NCI-H524 (cell line): ENCODE results near the gene MPND.

Experiments
- DNase-seq, 2 experiments: peaks; one replicate each; lab custom pipeline; 2025; lab: John Stamatoyannopoulos, UW

The MPND gene, protein sequence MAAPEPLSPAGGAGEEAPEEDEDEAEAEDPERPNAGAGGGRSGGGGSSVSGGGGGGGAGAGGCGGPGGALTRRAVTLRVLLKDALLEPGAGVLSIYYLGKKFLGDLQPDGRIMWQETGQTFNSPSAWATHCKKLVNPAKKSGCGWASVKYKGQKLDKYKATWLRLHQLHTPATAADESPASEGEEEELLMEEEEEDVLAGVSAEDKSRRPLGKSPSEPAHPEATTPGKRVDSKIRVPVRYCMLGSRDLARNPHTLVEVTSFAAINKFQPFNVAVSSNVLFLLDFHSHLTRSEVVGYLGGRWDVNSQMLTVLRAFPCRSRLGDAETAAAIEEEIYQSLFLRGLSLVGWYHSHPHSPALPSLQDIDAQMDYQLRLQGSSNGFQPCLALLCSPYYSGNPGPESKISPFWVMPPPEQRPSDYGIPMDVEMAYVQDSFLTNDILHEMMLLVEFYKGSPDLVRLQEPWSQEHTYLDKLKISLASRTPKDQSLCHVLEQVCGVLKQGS

DNA sequence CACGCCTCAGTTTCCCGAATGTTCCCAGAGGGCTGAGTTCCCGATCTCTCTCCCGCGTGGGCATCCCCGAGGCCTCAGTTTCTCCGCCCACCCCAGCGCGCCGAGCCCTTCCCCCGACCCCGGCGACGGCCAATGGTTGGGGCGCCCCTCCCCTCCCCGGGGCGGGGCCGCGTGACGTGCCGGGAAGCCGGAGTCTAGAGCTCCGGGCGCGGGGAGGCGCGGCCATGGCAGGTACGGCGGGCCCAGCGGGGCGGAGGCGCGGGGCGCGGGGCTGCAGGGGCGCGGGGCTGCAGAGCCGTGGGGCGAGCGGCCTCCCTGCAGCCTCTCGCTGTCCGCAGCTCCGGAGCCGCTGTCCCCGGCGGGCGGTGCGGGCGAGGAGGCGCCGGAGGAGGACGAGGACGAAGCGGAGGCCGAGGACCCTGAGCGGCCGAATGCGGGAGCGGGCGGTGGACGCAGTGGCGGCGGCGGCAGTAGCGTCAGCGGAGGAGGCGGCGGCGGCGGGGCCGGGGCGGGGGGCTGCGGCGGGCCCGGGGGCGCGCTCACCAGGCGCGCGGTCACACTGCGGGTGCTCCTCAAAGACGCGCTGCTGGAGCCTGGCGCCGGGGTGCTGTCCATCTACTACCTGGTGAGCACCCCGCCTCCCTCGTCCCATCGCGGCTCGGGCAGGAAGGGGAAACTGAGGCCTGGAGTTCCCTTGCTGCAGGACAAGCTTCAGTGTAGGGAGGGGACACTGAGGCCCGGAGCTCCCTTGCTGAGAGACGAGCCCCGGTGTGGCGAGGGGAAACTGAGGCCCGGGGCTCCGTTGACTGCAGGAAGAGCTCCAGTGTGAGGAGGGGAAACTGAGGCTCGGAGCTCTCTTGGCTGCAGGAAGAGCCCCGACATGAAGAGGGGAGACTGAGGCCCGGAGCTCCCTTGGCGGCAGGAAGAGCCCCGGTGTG, at the start of gene MPND:
Gene MPND, plus strand, starts transcription at position 193 of the 938 bp plus-strand sequence. Its CDS starts 32 bp downstream, at position 225.
- peak; percentile 78 to 89 for DNase-seq

DNA sequence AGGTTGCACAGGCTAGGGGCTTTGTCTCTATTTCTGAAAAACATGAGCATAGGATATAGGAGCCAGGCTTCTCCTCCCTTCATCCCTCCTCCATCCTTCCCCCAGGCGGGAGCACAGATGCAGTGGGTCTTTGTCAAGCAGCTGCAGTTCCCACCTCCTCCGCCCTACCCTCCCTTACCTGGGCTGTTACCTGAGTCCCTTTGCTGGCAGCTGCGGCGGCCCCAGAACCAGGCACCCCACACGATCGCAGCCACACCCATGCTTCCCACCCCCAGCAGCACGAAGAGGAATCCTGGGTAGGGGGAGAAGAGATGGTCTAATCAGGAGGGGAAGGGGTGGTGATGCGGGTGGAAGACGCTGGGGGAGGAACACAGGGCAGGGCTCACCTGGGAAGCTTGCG, 49.0 kb upstream of the MPND start:
- no peak for DNase-seq

DNA sequence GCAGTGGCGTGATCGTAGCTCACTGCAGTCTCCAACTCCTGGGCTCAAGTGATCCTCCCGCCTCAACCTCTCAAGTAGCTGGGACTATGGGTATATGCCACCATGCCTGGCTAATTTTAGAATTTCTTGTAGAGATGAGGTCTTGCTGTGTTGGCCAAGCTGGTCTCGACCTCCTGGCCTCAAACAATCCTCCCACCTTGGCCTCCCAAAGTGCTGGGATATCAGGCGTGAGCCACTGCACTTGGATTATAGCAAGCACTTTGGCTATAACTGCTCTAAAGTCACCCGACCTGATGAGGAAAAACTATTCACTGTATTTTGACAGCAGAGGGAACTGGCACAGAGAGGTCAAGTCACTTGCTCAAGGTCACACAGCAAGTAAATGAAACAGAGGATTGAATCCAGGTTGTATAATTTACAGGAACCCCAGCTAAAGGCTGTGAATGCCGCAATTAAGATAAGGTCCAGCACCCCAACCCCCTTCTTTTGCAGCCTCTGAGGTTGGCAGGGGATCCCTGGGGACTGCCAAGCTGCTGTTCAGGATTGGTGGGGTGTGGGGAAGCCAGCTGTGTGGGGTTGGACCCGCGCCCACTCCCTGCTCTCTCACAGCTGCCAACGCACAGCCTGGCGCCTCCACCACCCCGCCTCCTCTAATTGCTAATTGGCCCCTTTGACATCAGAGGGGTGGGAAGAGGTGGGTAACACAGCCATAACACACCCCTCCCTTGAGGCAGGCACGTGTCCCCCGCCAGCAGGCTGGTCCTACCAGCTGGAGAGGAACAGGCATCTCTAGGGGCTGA, 47.2 kb upstream of the MPND start:
- DNase-seq = peak; percentile 98 to 99

DNA sequence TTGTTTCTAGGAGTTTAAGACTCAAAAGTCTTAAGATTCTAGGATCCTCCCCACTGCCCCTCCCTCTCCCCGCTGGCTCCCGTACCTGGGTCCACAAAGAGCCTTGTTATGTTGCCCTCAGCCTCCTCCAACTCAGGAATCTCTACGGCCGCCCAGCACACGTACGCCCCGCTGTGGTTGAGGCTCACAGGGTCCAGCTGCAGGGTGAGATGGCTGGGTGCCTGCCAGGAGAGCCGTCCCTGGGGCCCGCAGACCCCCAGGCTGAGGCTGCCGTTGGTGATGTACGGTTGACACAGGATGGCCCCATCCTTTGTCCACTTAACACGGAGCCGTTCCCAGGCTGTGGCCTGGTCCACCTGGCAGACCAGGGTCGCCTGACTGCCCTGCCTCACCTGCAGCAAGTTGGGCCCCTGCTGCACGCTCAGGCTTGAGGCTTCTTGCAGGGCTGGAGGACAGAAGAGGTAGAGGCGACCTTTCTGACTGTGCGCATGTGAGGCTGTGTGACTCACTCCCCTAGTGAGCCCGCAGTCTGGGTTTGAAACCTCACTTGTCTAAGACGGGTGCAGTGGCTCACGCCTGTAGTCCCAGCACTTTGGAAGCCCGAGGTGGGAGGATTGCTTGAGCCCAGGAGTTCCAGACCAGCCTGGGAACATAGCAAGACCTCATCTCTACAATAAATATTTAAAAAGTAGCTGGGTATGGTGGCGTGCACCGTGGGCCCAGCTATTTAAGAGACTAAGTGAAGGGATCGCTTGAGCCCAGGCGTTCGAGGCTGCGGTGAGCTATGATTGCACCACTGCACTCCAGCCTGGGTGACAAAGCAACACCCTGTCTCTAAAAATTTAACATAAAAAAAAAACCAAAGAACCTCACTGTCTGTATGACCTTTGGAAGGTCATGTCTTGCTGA, 45.2 kb upstream of the MPND start:
- no peak for DNase-seq

DNA sequence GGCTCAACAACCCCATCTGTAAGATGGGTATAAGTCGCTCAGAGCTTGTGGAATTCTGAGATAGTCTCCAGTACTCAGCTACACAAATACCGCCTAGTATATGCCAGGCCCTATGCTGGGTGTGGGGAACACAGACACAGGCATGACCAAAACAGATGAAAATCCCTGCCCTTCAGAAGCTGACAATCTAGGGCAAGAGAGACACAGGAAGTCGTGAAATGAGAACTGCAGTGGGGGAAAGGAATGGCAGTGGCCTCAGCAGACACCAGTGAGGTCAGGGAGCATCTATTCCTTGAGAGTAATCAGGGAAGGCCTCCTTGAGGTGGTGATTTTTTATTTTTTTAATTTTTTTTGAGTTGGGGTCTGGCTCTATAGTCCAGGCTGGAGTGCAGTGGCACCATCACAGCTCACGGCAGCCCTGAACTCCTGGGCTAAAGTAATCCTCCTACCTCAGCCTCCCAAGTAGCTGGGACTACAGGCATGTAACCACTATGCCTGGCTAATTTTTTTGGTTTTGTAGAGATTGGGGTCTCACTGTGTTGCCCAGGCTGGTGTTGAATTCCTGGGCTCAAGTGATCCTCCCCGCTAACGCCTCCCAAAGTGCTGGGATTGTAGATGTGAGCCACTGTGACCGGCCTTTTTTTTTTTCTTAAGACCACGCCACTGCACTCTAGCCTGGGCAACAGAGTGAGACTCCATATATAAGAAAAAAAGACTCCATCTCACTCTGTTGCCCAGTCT, 44.4 kb upstream of the MPND start:
- no peak for DNase-seq

DNA sequence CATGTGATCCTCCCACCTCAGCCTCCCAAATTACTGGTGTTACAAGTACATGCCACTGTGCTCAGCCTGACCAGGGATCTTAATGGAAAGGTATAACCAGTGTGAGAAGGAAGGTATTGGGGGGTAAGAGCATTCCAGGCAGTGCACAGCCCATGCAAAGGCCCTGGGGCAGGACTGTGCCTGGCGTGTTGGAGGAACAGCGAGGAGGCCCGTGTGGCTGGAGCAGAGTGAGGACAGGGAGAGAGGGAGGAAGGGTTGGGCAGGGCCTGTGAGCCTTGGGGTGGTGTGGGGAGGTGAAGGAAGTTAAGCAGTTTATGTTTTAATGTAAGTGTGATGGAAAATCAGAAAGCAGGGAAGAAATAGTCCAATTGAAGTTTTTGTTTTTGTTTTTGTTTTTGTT, 42.8 kb upstream of the MPND start:
- DNase-seq = no peak

DNA sequence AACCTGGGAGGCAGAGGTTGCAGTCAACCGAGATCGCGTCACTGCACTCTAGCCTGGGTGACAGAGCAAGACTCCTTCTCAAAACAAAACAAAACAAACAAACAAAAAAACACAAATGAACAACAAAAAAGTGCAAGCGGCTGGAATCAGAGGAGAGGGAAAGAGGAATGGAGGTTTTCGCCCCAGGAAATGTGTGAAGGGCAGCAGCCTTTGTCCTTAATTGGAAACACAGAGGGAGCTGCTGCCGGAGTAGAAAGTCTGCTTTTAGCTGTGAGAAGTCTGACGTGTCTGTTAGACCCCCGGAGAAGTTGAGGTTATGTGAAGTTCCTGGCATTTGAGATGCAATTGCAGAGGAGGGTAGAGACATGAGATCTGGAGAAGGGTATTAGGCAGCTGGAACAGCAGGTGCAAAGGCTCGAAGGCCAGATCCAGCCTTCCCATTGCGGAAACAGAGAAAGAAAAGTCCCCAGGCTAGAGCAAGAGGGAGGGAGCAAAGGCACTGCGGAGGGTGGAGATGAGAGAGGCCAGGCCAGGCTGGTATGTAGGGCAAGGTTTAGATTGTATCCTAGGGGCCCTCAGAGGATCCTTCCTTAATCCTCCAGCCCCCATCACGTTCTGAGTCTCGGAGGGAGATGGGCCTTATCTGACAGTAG, 41.6 kb upstream of the MPND start:
- DNase-seq = no peak

DNA sequence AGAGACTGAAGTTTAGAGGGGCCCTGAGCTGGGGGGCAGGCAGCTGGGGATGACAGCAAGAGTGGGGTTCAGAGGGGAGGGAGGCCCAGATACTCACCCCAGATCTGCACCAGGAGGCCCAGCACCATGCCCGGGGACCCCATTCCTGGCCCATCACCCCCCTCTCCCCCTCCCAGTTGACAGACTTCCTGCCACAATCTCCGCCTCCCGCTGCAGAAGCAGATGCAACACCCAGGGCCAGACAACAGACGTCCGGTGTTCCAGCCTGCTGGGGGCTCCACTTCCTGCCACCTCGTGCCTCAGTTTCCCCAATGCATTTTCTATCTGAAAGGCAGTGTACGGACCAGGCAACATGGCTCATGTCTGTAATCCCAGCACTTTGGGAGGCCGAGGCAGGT, 41.1 kb upstream of the MPND start, which contains the start of gene TMIGD2:
Gene TMIGD2, minus strand, starts transcription at position 147 of the 398 bp plus-strand sequence. Its CDS starts 4 bp downstream, at position 143.
- no peak for DNase-seq

DNA sequence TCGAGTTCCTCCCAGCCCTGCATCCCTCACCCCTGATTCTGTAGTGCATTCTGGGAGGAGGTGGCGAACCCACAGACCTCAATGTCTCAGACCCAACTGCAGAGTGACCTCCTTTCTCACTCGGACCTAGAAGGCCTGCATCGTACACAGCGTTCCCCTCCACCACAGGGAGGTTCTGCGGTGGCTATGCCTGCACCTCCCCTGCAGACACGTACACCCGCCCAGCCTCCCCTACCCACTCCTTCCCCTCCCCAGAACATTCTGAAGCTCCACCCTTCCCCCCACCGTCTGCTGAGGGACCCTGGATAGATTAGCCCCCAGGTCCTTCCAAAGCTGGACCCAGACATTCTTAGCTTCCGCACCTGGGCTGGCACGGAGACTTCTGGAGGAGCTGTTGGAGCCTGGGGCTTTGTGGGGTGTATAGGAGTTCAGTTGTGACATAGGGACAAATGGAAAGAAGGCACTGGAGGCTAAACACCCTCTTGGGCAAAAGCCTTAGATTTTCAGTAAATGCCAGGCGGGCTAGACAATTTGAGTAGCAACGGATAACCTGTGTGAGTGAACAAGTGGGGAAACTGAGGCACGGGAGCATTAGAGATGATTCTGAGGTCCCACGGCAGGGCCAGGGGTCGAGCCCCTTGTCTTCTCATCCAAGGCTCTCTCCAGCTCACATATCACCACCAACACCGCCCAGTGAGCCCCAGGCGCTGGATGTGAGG, 39.4 kb upstream of the MPND start:
- no peak for DNase-seq

DNA sequence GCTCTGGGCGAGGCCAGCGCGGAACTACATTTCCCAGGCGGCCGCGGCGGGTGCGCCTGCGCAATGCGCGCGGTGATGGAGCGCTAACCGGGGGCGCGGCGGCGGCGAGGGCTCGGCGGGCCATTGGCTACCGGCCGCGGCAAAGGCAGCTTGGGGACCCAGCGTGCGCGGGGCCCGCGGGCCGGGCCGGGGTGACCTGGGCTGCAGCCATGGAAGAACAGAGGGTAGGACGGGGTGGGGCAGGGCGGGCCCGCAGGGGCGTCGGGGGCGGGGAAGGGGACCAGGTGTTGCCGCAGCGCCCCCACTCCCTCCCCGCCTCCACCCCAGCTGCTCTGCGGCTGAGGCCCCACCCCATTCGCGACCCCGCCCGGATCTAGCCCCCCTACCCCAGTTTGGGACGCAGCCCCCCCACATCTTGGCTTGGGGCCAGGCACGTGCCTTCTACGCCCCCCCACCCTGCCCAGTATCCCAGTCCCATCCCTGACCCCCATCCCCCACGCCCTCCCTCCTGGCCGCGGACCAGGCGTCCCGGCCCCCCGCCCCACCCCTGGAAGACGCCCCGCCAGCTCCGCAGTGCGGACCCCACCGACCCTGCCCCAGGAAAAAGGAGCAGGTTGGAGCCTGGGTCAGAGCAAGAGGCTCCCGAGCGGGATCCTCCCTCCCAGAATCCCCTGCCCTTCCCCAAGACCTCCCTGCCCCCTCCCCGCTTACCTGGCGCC, 38.7 kb upstream of the MPND start, which contains the start of gene FSD1:
Gene FSD1, plus strand, starts transcription at position 61 of the 719 bp plus-strand sequence. Its CDS starts 149 bp downstream, at position 210.
- peak; percentile 32 to 80 for DNase-seq

DNA sequence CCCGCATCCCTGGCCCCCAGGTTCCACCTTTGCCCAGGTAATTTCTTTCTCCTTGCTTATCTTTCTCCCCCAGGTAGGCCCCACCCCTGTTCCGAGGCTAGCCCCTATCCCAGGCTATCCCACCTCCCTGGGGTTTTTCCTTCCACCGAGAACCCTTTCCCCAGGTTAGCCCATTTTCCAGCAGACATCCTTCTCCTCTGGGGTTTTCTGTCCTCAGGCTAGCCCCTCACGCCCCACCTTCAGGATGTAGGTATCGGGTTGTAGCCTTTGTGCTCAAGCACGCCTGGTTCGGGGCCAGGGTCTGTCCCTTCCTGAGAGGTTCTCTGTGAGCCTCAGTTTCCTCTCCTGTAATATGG, 38.1 kb upstream of the MPND start:
- no peak for DNase-seq

DNA sequence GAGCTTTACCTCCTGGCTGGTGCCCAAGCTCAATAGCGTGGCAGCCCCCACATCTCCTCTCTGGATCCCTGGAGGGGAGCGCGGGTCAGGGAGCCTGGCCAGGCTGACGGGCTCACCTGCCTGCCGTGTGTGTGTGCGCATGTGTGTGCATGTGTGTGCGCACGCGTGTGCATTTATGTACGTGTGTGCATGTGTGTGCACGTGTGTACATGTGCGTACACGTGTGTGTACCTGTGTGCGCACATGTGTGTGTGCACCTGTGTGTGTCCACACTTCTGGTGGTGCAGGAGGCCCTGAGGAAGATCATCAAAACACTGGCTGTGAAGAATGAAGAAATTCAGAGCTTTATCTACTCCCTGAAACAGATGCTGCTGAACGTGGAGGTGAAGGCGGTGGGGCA, 37.7 kb upstream of the MPND start:
- no peak for DNase-seq

DNA sequence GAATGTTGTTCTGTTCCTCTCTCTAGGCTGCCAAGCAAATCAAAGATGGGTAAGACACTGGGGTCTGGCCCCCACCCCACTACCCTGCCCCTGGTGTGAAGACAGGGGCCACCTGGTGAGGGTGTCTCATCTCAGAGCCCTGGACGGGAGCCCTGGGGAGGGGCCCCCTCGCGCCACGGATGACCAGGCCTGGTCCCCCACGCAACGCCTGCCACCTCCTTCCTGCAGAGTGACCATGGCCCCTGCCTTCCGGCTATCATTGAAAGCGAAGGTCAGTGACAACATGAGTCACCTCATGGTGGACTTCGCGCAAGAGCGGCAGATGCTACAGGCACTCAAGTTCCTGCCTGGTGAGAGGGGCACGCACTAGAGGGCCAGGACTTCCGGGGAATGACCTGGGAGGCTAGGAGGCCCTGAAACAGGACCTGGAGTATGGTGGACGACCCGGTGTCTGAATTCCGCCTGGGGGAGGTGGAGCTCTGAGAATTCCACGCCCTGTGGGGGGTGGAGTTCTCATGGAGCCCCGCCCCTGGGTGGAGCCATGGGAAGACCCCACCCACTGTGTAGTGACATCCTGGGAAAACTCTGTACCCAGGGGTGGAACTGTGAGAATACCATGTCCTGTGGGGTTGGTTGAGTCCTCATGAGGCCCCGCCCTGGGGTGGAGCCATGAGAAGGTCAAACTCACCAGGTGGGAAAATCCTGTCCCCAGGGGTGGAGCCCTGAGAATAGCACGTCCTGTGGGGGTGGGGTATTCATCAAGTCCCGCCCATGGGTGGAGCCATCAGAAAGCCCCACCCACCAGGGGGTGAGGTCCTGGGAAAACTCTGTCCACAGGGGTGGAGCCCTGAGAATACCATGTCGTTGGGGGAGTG, 32.9 kb upstream of the MPND start:
- no peak for DNase-seq

DNA sequence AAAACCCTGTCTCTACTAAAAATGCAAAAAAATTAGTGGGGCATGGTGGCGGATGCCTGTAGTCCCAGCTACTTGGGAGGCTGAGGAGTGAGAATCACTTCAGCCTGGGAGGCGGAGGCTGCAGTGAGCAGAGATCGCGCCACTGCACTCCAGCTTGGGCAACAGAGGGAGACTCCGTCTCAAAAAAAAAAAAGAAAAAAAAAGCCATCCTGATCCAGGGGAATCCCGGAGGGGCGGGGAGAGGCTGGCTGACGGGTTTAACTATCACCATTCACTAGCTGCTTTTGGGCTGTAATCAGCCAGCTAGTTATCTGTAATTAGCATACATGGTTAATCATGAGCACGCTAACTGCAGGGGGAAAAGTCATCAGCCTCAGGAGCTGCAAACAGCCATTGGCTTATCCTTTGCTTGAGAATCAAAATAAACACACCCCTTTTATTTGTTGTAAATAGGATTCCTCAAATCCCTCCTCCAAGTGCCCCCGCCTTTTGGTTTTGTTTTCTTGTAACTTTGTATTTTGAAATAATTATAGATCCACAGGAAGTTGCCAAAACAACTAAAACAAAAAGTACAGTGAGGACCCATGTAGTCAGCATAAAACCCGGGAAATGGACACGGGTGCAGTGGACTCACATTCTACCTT, 29.4 kb upstream of the MPND start:
- no peak for DNase-seq

DNA sequence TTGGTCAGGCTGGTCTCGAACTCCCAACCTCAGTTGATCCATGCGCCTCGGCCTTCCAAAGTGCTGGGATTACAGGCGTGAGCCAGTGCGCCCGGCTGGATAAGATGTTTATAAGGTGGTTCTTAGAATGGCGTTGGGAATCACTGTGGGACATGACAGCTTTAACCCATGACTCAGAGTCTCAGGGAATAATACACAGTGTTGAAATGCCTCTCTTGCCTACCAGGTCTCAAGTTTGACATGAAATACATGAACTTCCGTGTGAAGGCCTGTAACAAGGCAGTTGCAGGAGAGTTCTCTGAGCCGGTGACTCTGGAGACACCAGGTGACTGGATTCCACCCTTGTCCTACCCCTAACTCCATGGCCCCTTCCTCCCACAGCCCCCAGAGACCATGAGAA, 26.4 kb upstream of the MPND start:
- DNase-seq = no peak

DNA sequence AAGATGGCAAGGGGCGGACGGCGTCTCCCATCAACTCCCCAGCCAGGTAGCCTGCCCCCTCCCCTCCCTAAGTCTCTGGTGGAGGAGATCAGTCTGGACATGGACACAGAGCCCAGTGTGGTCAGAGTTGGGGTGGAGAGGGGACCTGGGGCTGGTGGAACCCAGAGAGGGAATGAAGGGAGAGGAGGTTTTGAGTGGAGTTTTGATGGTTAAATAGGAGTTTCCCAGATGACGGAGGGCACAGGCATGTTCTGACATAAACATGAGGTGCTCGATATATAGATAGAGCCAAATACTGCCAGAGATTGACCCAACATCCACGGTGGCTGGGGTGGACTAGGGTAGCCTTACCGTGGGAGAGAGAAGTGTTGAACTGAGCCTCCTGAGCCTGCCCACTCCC, 24.9 kb upstream of the MPND start:
- DNase-seq = no peak
